GM10847 (cell line): ENCODE data around the gene S100PBP.

ENCODE experiments used
- POLR2A ChIP-seq: IDR thresholded peaks from 2 replicates; pipeline ENCODE4 v1.6.1; 2011; ENCODE audit not compliant: insufficient read length; ENCODE audit errors: extremely low read depth

The S100PBP gene

GRCh38 chr1:32884032-32884372, 66.5 kb downstream of the S100PBP start:
- no peak for TF ChIP-seq POLR2A

DNA sequence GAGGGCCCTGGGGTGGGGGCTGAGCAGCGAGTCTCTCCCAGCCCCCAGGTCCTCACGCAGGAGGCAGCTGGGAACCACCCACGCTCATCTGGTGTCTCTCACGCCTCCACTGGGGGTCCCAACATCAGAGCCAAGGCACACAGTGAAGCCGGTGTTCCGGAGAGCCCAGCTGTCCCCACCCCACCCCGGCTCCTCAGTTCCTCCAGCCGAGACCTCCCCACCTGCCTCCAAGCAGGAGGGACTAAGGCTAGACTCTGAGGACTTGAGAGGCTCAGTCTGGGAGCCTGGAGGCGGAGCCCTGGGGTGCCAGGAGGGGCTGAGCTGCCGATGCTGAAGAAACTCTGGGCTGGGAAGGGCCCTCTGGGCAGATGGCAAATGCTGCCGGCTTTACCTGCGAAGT, 67.3 kb downstream of the S100PBP start:
- no peak for TF ChIP-seq POLR2A

GRCh38 chr1:32885676-32886003, 68.2 kb downstream of the S100PBP start:
- no peak for TF ChIP-seq POLR2A

DNA sequence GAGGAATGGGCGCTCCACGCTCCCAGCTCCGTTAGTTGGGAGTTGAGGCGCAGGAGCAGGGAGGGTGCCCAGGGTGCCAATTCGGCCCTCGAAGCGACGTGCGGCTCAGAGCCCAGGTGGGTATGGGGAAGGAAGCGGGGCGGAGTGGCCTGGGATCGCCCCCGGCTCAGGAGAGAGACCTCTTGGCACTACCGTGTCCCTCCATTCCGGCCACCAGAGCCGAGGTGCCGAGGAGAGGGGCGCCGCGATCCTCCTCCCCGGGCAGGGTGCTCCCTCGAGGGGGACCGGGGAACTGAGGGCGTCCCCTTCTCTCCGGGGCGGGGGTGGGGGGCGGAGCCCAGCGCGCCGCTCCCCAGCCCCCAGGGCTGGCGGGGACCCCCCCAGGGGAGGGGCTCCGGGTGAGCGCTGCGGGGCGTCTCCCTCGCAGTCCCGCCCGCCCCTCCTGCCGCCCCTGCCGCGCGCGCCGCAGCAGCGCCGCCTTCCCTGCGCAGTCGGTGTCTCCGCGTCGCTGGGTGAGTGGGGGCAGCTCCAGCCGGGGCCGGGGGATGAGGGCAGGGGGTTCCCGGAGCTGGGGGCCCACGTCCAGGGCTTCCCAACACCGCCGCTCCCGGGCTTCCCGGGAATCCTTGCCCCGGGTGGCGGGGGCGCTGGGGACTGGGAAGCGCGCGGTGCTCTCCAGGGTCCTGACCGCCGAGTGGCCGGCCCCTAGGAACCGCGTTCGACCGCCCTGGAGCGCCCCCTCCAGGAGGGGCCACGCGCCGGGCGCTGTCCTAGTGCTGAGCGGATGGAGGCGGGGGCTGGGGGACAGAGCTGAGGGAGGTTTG, 68.8 kb downstream of the S100PBP start, which contains the start of gene HPCA:
Gene HPCA (plus strand): TSS at position 488 of the 824 bp plus-strand sequence. CDS start 2,408 bp downstream, outside the sequence.
- no peak for TF ChIP-seq POLR2A

DNA sequence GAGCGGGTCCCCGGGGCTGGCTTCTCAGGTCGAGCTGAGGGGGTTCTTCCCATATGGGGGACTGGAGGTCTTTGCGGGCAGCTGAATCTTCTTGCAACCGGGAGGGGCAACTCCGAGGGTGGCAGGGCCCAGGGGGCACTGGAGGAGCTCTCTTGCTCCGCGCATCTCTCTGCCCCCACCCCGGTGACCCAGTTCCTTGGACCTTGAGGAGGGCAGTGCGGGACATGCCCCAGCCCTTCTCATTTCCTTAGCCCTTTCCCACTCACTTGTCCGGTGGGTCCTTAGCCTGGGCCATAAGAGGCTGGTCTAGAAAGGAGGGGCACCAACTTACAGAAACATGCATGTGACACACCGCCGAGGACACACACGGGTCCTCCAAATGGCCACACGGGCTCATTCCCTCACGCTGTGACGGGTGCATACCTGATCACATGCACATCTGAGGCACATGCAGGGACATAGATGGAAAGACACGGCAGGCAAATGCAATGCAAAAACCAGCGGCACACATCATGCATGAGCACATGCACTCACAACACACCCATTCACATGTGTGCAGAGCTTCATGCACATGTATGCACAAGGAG, 69.5 kb downstream of the S100PBP start:
- no peak for TF ChIP-seq POLR2A

GRCh38 chr1:32887623-32888022, 70.2 kb downstream of the S100PBP start:
- TF ChIP-seq POLR2A: no peak

GRCh38 chr1:32888134-32888533, 70.7 kb downstream of the S100PBP start:
- TF ChIP-seq POLR2A: no peak

GRCh38 chr1:32888677-32889420, 71.4 kb downstream of the S100PBP start:
- TF ChIP-seq POLR2A: no peak

DNA sequence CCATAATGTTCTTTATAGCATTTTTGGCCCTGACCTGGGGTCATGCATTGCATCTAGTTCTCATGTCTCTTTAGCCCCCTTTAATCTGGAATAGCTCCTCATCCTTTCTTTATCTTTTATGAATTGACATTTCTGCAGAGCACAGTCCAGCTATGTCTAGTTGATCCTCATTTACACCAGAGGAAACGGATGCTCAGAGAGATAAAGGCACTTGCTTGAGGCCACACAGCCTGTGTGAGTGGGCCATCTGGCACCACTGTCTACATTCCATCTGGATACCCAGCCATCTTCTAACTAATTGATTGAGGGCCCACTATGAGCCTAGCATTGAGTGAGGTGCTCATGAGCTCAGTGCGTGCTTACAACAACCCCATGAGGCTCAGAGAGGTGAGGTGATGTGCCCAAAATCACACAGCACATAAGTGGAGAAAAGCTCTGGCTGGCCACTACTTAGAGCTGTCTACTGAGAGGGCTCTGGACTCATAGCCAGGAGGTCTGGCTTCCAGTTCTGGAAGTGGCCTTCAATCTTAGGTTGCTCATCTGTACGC, 72.4 kb downstream of the S100PBP start:
- TF ChIP-seq POLR2A: no peak

- TF ChIP-seq POLR2A: no peak
Measured at GRCh38 chr1:32890516-32891240, 73.2 kb downstream of the S100PBP start.

DNA sequence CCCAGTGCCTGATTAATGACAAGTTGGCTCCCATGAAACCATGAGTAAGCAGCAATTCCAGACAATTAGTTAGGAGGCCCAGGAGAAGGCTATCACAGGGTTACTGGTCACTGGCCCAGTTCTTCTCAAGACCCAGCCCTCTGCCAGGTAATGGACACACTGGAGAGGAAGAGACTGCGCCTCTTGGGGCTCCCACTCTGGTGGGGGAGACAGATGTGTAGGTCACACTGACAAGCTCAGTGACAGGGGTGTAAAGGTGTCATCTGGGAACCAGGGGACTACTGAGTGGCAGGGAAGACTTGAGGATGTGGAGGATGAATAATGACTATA, 73.8 kb downstream of the S100PBP start:
- no peak for TF ChIP-seq POLR2A

- TF ChIP-seq POLR2A: no peak
Measured at GRCh38 chr1:32891630-32892029, 74.2 kb downstream of the S100PBP start.

DNA sequence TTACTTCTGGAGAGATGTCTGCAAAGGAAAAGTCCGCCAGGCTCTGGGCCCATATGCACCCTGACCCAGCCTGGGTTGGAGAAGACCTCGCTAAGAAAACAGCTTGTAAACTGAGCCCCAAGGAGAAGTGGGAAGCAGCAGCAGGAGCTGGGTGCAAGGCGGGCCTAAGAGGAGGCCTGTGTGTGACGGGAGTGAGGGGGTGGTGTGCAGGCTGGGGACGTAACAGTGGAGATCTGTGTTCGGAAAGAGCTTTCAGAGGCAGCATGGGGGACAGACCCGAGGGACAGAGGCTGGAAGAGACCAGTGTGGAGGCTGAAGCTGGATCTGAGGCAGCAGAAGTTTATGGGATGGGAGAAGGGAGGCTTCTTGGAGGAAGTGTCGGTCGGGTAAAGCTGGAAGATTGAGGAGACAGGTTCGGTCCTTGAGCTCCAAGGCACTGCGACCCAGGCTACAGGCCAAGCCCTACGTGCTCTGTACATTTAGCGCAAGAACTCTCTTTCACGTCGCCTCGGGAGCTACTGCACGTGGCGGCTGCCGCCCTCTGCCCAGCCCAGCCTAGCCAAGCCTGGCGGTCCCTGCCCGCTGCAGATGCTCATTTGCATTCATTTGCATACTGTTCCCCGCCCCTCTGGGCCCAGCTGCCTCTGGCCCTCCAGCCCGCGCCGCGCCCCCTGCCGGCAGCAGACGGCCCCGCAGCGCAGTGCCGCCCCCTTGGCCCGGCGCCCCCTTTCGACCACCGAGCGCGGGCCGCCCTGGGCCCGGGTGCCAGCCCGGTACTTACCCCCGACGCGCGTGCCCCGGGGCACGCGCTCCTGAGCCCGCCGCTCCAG, 75.1 kb downstream of the S100PBP start:
- TF ChIP-seq POLR2A: no peak

GRCh38 chr1:32893198-32894018, 76.0 kb downstream of the S100PBP start:
- no peak for TF ChIP-seq POLR2A
